Caco-2 (cell line): Measurements from ENCODE around the gene SOHLH2. TPM values are rescaled to one million over a fixed set of nuclear protein-coding genes. Genes with fewer than 3 reads are reported as not detected.

Source experiments
- BruUV-seq: library from RNA; stranded (reverse); fragments of 400-500 nt; replicated peaks from 2 replicates; lab custom pipeline; 2021; lab: Mats Ljungman, UMichigan
- CTCF ChIA-PET: fragments of 300-600 bp; sonication (Branson Sonifier 250); formaldehyde crosslinking; loops from one replicate; lab custom pipeline; 2022; ENCODE audit warnings: antibody characterized with exemption; lab: Charles Lee
- POLR2A ChIA-PET: fragments of 300-600 bp; sonication (Branson Sonifier 250); formaldehyde crosslinking; loops from one replicate; lab custom pipeline; 2022; ENCODE audit warnings: antibody characterized with exemption; lab: Charles Lee
- DNase-seq, 2 experiments: peaks; one replicate each; pipeline versions ENCODE4 v3.0.0 to v3.0.0-alpha.2; 2020 to 2022
- H3K27me3 ChIP-seq: replicated peaks from 2 replicates; pipeline ENCODE4 v1.6.0; 2011; ENCODE audit warnings: low read length; ENCODE audit not compliant: control insufficient read depth, insufficient read depth
- H3K36me3 ChIP-seq: 2 replicates; pipeline ENCODE4 v1.5.1; 2011; ENCODE audit warnings: low read length; ENCODE audit not compliant: control insufficient read depth, insufficient read depth
- H3K4me1 ChIP-seq: fragments of 250-450 bp; sonication (Bioruptor Pico); 2 replicates; pipeline ENCODE4 v1.5.1; 2020; ENCODE audit warnings: mild to moderate bottlenecking
- H3K4me3 ChIP-seq: 2 replicates; pipeline ENCODE4 v1.5.1; 2011; ENCODE audit warnings: low read depth, mild to moderate bottlenecking, control low read depth, low read length
- H3K9me3 ChIP-seq: fragments of 250-450 bp; sonication (Bioruptor Pico); 2 replicates; pipeline ENCODE4 v1.5.1; 2020; ENCODE audit warnings: mild to moderate bottlenecking, moderate library complexity
- H3K27ac Mint-ChIP-seq: one replicate; pipeline ENCODE4 v1.8.0; 2022; ENCODE audit warnings: mixed read lengths; ENCODE audit not compliant: unreplicated experiment
- H3K27me3 Mint-ChIP-seq: one replicate; pipeline ENCODE4 v1.8.0; 2022; ENCODE audit warnings: mixed read lengths; ENCODE audit not compliant: insufficient read depth, unreplicated experiment
- H3K36me3 Mint-ChIP-seq: one replicate; pipeline ENCODE4 v1.8.0; 2022; ENCODE audit warnings: mild to moderate bottlenecking, mixed read lengths; ENCODE audit not compliant: insufficient read depth, unreplicated experiment
- H3K4me1 Mint-ChIP-seq: one replicate; pipeline ENCODE4 v1.8.0; 2022; ENCODE audit warnings: low read depth, mixed read lengths; ENCODE audit not compliant: unreplicated experiment
- H3K4me3 Mint-ChIP-seq: one replicate; pipeline ENCODE4 v1.8.0; 2022; ENCODE audit warnings: mild to moderate bottlenecking, moderate library complexity, mixed read lengths; ENCODE audit not compliant: unreplicated experiment
- H3K9me3 Mint-ChIP-seq: one replicate; pipeline ENCODE4 v1.8.0; 2022; ENCODE audit warnings: mixed read lengths; ENCODE audit not compliant: unreplicated experiment
- intact Hi-C: fragments of 100-400 bp; cut with micrococcal nuclease; formaldehyde crosslinking; loops from one replicate; pipeline ENCODE4 v1.10.0; 2022; ENCODE audit not compliant: unreplicated experiment
- total RNA-seq: library from RNA; stranded (reverse); gene quantifications from 2 replicates; pipeline ENCODE4 v1.2.3, GENCODE V29; 2022
- TF ChIP-seq, protein P1 (sequence below), 2 experiments: fragments of 200-600 bp in 1 of 2; IDR thresholded peaks; 1 replicate in 1 of 2; 2 replicates in 1 of 2; pipeline versions ENCODE4 v1.5.1 to v1.8.0; 2011 to 2022; ENCODE audit warnings: antibody characterized with exemption in 1 of 2, control low read depth in 1 of 2, inconsistent platforms in 1 of 2, low read depth in 1 of 2, low read length in 1 of 2, mild to moderate bottlenecking in 1 of 2, moderate library complexity in 1 of 2; ENCODE audit not compliant: insufficient read depth in 1 of 2, severe bottlenecking in 1 of 2, unreplicated experiment in 1 of 2

The SOHLH2 gene
- total RNA-seq, 1 experiment from 2014 or later: not detected

DNA sequence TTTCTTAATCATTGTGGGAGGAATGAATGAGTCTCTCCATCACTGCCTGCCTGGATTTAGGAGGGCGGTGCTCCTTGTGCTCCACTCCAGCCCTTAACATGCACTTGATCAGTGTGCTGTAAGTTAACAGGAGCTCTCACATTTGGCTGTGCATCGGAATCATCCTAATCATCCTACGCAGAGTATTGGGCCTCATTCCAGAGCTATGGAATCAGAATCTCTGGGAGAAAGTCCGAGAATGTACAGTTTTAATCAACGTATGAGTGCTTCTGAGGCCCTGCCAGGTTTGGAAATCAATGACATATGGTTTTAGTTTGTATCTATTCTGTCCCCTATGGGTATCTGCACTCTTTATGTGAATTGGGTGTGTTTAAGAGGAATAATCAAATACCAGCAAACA lies 48.3 kb downstream of the SOHLH2 start:
- ChIA-PET CTCF (no interaction called here), POLR2A (no interaction called here)
- no TSS peak for BruUV-seq
- H3K4me1 Mint-ChIP-seq: no peaks in the 10 kb centered on the region
- no peak overlapping the region for H3K4me3 Mint-ChIP-seq
- TF ChIP-seq, protein P1, sequence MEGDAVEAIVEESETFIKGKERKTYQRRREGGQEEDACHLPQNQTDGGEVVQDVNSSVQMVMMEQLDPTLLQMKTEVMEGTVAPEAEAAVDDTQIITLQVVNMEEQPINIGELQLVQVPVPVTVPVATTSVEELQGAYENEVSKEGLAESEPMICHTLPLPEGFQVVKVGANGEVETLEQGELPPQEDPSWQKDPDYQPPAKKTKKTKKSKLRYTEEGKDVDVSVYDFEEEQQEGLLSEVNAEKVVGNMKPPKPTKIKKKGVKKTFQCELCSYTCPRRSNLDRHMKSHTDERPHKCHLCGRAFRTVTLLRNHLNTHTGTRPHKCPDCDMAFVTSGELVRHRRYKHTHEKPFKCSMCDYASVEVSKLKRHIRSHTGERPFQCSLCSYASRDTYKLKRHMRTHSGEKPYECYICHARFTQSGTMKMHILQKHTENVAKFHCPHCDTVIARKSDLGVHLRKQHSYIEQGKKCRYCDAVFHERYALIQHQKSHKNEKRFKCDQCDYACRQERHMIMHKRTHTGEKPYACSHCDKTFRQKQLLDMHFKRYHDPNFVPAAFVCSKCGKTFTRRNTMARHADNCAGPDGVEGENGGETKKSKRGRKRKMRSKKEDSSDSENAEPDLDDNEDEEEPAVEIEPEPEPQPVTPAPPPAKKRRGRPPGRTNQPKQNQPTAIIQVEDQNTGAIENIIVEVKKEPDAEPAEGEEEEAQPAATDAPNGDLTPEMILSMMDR (IDR thresholded peaks at IDR 0.05; ENCODE audit: insufficient read depth in 1 of 2, low read depth in 1 of 2, low read length in 1 of 2, severe bottlenecking in 1 of 2, unreplicated experiment in 1 of 2): no peak
- no peaks in the 10 kb centered on the region for H3K36me3 Mint-ChIP-seq
- no peaks in the 10 kb centered on the region for H3K4me1 ChIP-seq
- H3K27ac Mint-ChIP-seq: no peak overlapping the region
- H3K27me3 ChIP-seq: no peaks in the 10 kb centered on the region
- peaks cover 5% of the 10 kb centered on the region for H3K27me3 Mint-ChIP-seq
- H3K36me3 ChIP-seq: no peaks in the 10 kb centered on the region
- no peaks in the 10 kb centered on the region for H3K9me3 Mint-ChIP-seq
- H3K9me3 ChIP-seq: no peaks in the 10 kb centered on the region
- H3K4me3 ChIP-seq: no peak overlapping the region
- intact Hi-C loops: no loop called here
- DNase-seq: no peak

GRCh38 chr13:36163809-36164308 lies 50.5 kb downstream of the SOHLH2 start:
- ChIA-PET POLR2A (no interaction called here), CTCF (no interaction called here)
- no TSS peak for BruUV-seq
- H3K27ac Mint-ChIP-seq: no peak overlapping the region
- no peak for DNase-seq
- no peaks in the 10 kb centered on the region for H3K27me3 Mint-ChIP-seq
- Histone ChIP-seq H3K4me1 (no peaks in the 10 kb centered on the region), H3K9me3 (no peaks in the 10 kb centered on the region), H3K4me3 (no peak overlapping the region), H3K27me3 (no peaks in the 10 kb centered on the region), H3K36me3 (no peaks in the 10 kb centered on the region)
- no peaks in the 10 kb centered on the region for H3K9me3 Mint-ChIP-seq
- no peak overlapping the region for H3K4me3 Mint-ChIP-seq
- no peaks in the 10 kb centered on the region for H3K36me3 Mint-ChIP-seq
- TF ChIP-seq, protein P1 (IDR thresholded peaks at IDR 0.05; ENCODE audit: insufficient read depth in 1 of 2, low read depth in 1 of 2, low read length in 1 of 2, severe bottlenecking in 1 of 2, unreplicated experiment in 1 of 2): no peak
- intact Hi-C loops: no loop called here
- H3K4me1 Mint-ChIP-seq: no peaks in the 10 kb centered on the region

DNA sequence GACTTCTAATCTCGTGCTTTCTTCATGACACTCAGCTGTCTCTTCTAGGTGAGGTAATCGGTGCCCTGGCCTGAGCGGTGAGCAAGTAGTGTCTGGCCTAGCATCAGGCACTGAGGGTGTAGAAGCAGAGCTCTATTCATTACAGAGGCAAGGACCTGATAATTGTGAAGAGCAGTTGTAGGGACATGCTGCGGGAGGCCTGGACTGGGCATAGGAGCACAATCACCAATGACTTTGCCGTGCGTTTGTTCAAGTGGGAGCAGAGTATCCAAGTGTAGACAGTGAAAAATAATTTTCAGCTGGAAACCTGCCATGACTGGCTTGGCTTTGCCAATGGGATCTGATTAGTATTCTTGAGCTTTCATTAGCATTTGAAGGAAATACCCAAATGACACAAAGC lies 51.1 kb downstream of the SOHLH2 start:
- intact Hi-C loops: no loop called here
- no peaks in the 10 kb centered on the region for H3K36me3 Mint-ChIP-seq
- TF ChIP-seq, protein P1 (IDR thresholded peaks at IDR 0.05; ENCODE audit: insufficient read depth in 1 of 2, low read depth in 1 of 2, low read length in 1 of 2, severe bottlenecking in 1 of 2, unreplicated experiment in 1 of 2): no peak
- H3K9me3 Mint-ChIP-seq: no peaks in the 10 kb centered on the region
- Histone ChIP-seq H3K4me1 (no peaks in the 10 kb centered on the region), H3K9me3 (no peaks in the 10 kb centered on the region), H3K36me3 (no peaks in the 10 kb centered on the region), H3K4me3 (no peak overlapping the region), H3K27me3 (no peaks in the 10 kb centered on the region)
- no peak overlapping the region for H3K4me3 Mint-ChIP-seq
- H3K27ac Mint-ChIP-seq: no peak overlapping the region
- BruUV-seq: no TSS peak
- ChIA-PET CTCF (no interaction called here), POLR2A (no interaction called here)
- no peaks in the 10 kb centered on the region for H3K4me1 Mint-ChIP-seq
- no peak for DNase-seq
- no peaks in the 10 kb centered on the region for H3K27me3 Mint-ChIP-seq
